Lower leg skin (tissue), 4 donors: Measurements from ENCODE around the gene WFS1. TPM values are rescaled to one million over a fixed set of nuclear protein-coding genes. Genes with fewer than 3 reads are reported as not detected.

Source experiments
- DNase-seq, 2 donors: peaks; one replicate each; pipeline ENCODE4 v3.0.0-alpha.2; 2019; ENCODE audit warnings: low spot score in 2 of 2
- H3K4me3 ChIP-seq: fragments of 200-600 bp; sonication (generic); 2 replicates; pipeline ENCODE4 v1.5.1; 2017; ENCODE audit warnings: mild to moderate bottlenecking, low read depth; ENCODE audit not compliant: poor library complexity, severe bottlenecking
- CTCF ChIP-seq, 3 donors: fragments of 450-650 bp; IDR thresholded peaks; one replicate each; pipeline ENCODE4 v1.5.1; 2016; ENCODE audit warnings: antibody characterized with exemption in 3 of 3, mild to moderate bottlenecking in 3 of 3, moderate library complexity in 2 of 3
- POLR2A ChIP-seq, 2 donors: fragments of 450-650 bp; IDR thresholded peaks; one replicate each; pipeline ENCODE4 v1.6.1; 2016 to 2017; ENCODE audit warnings: antibody characterized with exemption in 2 of 2, mild to moderate bottlenecking in 1 of 2, moderate library complexity in 1 of 2
- WGBS, 2 donors: methylation state at CpG; one replicate each; pipeline ENCODE4 v1.1.5; 2018; 5-methylcytosine and 5-hydroxymethylcytosine counted together
- intact Hi-C: fragments of 100-400 bp; cut with DNase I; formaldehyde crosslinking; loops from one replicate; pipeline ENCODE4 v1.15.0; 2023; ENCODE audit warnings: low total_unique reads
- total RNA-seq, 4 donors: library from RNA; depleted of rRNA; stranded (reverse); fragments of >200 nt; gene quantifications; one replicate each; pipeline ENCODE4 v1.1.0, GENCODE V29; 2016

WFS1 gene
- total RNA-seq, 4 donors from 2014 or later: 39.4 to 48.6 (median 45.1) TPM

GRCh38 chr4:6239486-6239885 is 30.2 kb upstream of the WFS1 start:
- TF ChIP-seq POLR2A (IDR thresholded peaks at IDR 0.05) (no peak), CTCF (IDR thresholded peaks at IDR 0.05) (no peak)
- DNase-seq: peak in 1 of 2 donors; percentile 42
- intact Hi-C loops: no loop called here
- no peak overlapping the region for H3K4me3 ChIP-seq
- 62 to 70% methylated on average over 7 to 8 of the region's 8 CpGs for WGBS, 2 donors

GRCh38 chr4:6239968-6240367 is 29.7 kb upstream of the WFS1 start:
- DNase-seq: peak in 1 of 2 donors; percentile 75
- 73 to 79% methylated on average over 10 to 11 of the region's 11 CpGs for WGBS, 2 donors
- no peak for TF ChIP-seq CTCF (IDR thresholded peaks at IDR 0.05)
- no peak for TF ChIP-seq POLR2A (IDR thresholded peaks at IDR 0.05)
- intact Hi-C loops: loop anchor here (10.0 kb wide), 1 partner anchor 315 kb away; no protein-coding TSS in a partner anchor
- no peak overlapping the region for H3K4me3 ChIP-seq

- no peak for DNase-seq
- H3K4me3 ChIP-seq: no peak overlapping the region
- TF ChIP-seq CTCF (IDR thresholded peaks at IDR 0.05) (no peak), POLR2A (IDR thresholded peaks at IDR 0.05) (no peak)
- WGBS, 2 donors: 85 to 87% methylated on average over 16 of the region's 16 CpGs
- intact Hi-C loops: loop anchor here (10.0 kb wide), 1 partner anchor 314 kb away; no protein-coding TSS in a partner anchor
Measured at GRCh38 chr4:6241062-6241845, 28.4 kb upstream of the WFS1 start.

GRCh38 chr4:6242271-6243029 is 27.2 kb upstream of the WFS1 start:
- intact Hi-C loops: loop anchor here (10.0 kb wide), 1 partner anchor 312 kb away; no protein-coding TSS in a partner anchor
- H3K4me3 ChIP-seq: no peak overlapping the region
- no peak for DNase-seq
- no peak for TF ChIP-seq CTCF (IDR thresholded peaks at IDR 0.05)
- WGBS, 2 donors: 80 to 83% methylated on average over 12 of the region's 12 CpGs

DNA sequence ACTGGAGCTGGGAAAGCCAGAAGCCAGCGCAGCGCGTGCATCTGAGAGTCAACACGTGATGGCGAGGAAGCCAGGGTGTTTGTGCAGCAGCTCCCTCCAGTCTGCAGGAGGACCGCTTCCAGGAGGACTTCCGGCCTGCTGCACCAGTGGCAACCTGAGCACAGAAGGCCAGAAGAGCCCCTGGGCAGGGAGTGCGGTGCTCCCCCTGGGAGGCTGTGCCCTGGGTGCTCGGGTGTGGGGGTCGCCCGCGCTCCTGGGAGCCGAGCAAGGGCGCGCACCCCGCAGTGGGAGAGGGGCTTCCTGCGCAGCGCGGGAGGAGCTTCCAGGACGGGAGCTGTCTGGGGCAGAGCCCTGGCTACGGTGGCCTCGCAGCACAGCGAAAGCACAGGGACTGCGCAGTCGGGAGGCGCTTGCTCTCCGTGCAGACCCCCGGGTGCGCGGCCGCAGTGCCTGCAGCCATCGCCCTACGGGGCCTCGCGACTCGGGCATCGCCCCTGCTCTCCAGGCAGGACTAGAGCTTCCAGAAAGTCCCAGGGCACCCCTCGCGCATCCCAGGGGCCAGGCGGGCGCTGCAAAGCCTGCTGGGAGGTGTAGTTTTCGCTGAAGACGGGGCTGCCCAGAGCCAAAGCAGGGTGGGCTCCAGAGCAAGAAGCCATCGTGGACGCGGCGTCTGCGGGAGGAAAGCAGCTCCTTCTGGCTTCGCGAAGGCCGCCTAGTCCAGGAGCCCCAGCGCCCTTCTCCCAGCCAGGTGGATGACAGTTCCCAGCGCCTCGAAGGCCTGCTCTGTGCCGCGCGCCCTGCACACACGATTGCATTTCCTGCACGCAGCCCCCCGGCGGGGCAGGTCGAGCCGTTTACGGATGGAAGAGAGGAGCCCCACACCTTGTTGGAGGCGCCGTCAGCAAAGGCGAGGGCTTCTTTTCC is 24.1 kb upstream of the WFS1 start:
- no peak overlapping the region for H3K4me3 ChIP-seq
- intact Hi-C loops: loop anchor here (10.0 kb wide), 1 partner anchor 309 kb away; no protein-coding TSS in a partner anchor
- TF ChIP-seq POLR2A (IDR thresholded peaks at IDR 0.05) (no peak), CTCF (IDR thresholded peaks at IDR 0.05) (no peak)
- no peak for DNase-seq
- 18 to 23% methylated on average over 42 to 46 of the region's 67 CpGs for WGBS, 2 donors
